Right lobe of liver (tissue), 6 donors: ENCODE measurements around the gene SVEP1. TPM values are rescaled to one million over a fixed set of nuclear protein-coding genes. Genes with fewer than 3 reads are reported as not detected.

ENCODE experiments used
- ATAC-seq, 4 donors: fragments of 200-7000 bp; cut with Tn5 transposase; one replicate each; pipeline ENCODE4 v1.9.1; 2020; ENCODE audit warnings: mild to moderate bottlenecking in 4 of 4, moderate library complexity in 4 of 4
- DNase-seq, 3 donors: peaks; one replicate each; pipeline ENCODE4 v3.0.0-alpha.2; 2020
- H3K27ac ChIP-seq, 3 donors: fragments of 200-600 bp; one replicate each; pipeline ENCODE4 v1.8.0; 2022
- H3K27me3 ChIP-seq, 2 donors: fragments of 200-600 bp; one replicate each; pipeline ENCODE4 v1.8.0; 2022
- H3K36me3 ChIP-seq, 4 donors: fragments of 200-600 bp; sonication (generic) in 1 of 4; one replicate each; pipeline versions ENCODE4 v1.5.1 to v1.8.0; 2017 to 2022; ENCODE audit warnings: control low read depth in 1 of 4
- H3K4me1 ChIP-seq, 4 donors: fragments of 200-600 bp; sonication (generic) in 1 of 4; one replicate each; pipeline versions ENCODE4 v1.5.1 to v1.8.0; 2017 to 2022; ENCODE audit warnings: control low read depth in 1 of 4
- H3K4me3 ChIP-seq, 3 donors: fragments of 200-600 bp; one replicate each; pipeline ENCODE4 v1.8.0; 2022
- H3K9me3 ChIP-seq, 4 donors: fragments of 200-600 bp; sonication (generic) in 1 of 4; one replicate each; pipeline versions ENCODE4 v1.5.1 to v1.8.0; 2017 to 2022; ENCODE audit warnings: control low read depth in 1 of 4
- CTCF ChIP-seq, 4 donors: fragments of 200-600 bp in 3 of 4; fragments of 450-650 bp in 1 of 4; IDR thresholded peaks; one replicate each; pipeline versions ENCODE4 v1.5.1 to v1.8.0; 2016 to 2022; ENCODE audit warnings: antibody characterized with exemption in 4 of 4, mild to moderate bottlenecking in 2 of 4
- POLR2A ChIP-seq: fragments of 450-650 bp; IDR thresholded peaks from one replicate; pipeline ENCODE4 v1.6.1; 2017; ENCODE audit warnings: antibody characterized with exemption, mild to moderate bottlenecking
- WGBS: methylation state at CpG from one replicate; pipeline ENCODE4 v1.1.6; 2018; ENCODE audit warnings: low coverage, low lambda C conversion rate; ENCODE audit not compliant: insufficient coverage; ENCODE audit errors: missing lambda C conversion rate; 5-methylcytosine and 5-hydroxymethylcytosine counted together
- intact Hi-C, 2 donors: fragments of 100-400 bp; cut with DNase I; formaldehyde crosslinking; loops; one replicate each; pipeline versions ENCODE4 v1.11.2 to v1.14.1; 2022
- total RNA-seq, 6 experiments: library from RNA; depleted of rRNA in 2 of 6; stranded (reverse); fragments of >200 nt in 2 of 6; fragmentation: NEBNext Ultra II Directional in 3 of 6; extraction: Animal tissue kit (Norgen Biotek cat#: 25700) in 3 of 6; gene quantifications; one replicate each; pipeline versions ENCODE4 v1.1.0 to v1.2.4, GENCODE V29; 2016 to 2023
- donor health status: DM: no; HTN: yes; CAD: no.
- donor health status: DM: no; HTN: no; CAD: no.
- donor health status: DM: no; HTN: no; CAD: no.
- donor health status: DM: no; HTN: yes; CAD: no.
- donor health status: DM: no; HTN: yes; CAD: no.

The SVEP1 gene
- total RNA-seq, 6 experiments from 2014 or later, result 1.6 to 7.8 (median 4.6) TPM

- TF ChIP-seq CTCF (IDR thresholded peaks at IDR 0.05), result no peak
- no peak for TF ChIP-seq POLR2A
- Histone ChIP-seq H3K4me1 (no peaks in the 10 kb centered on the region), H3K4me3 (no peak overlapping the region), H3K27me3 (no peaks in the 10 kb centered on the region), H3K36me3 (no peaks in the 10 kb centered on the region), H3K27ac (no peak overlapping the region), H3K9me3 (no peaks in the 10 kb centered on the region)
- WGBS, result 66% methylated on average over 4 of the region's 4 CpGs
- no peak for DNase-seq
- intact Hi-C loops, result no loop called here
- ATAC-seq, result no peak
Measured at GRCh38 chr9:110605565-110605964, 26.0 kb upstream of the SVEP1 start.

- TF ChIP-seq POLR2A, result no peak
- no peak for TF ChIP-seq CTCF (IDR thresholded peaks at IDR 0.05)
- WGBS, result 55% methylated on average over 5 of the region's 5 CpGs
- Histone ChIP-seq H3K27ac (no peak overlapping the region), H3K9me3 (no peaks in the 10 kb centered on the region), H3K4me3 (no peak overlapping the region), H3K36me3 (no peaks in the 10 kb centered on the region), H3K4me1 (no peaks in the 10 kb centered on the region), H3K27me3 (no peaks in the 10 kb centered on the region)
- ATAC-seq (peak in 2 of 4 donors; percentile 39 to 55), DNase-seq (no peak)
- intact Hi-C loops, result no loop called here
Measured at GRCh38 chr9:110604171-110604601, 24.6 kb upstream of the SVEP1 start.

DNA sequence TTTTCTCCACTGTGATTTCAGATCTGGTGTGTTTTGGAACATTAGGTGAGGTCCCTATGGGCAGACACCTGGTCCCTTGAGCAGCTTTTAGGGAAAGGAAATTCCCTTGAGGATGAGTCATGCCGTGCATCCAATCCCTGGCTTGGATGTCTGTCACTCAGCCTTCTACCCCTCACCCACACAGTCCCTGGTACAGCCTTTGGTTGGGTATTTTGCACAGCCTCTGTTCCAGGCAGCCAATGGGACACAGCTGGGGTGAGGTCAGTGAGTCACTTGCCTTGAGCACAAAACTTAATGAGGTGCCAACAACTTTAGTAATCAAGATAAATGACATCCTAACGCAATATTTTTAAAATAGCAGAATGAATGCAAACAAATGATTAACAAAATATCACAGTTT lies 22.7 kb upstream of the SVEP1 start:
- Histone ChIP-seq H3K4me1 (no peaks in the 10 kb centered on the region), H3K27ac (no peak overlapping the region), H3K9me3 (no peaks in the 10 kb centered on the region), H3K27me3 (no peaks in the 10 kb centered on the region), H3K4me3 (no peak overlapping the region), H3K36me3 (no peaks in the 10 kb centered on the region)
- no peak for ATAC-seq
- intact Hi-C loops, result no loop called here
- TF ChIP-seq POLR2A, result no peak
- no peak for TF ChIP-seq CTCF (IDR thresholded peaks at IDR 0.05)
- DNase-seq, result no peak
- WGBS, result 29% methylated on average over 1 of the region's 2 CpGs

- H3K9me3 ChIP-seq, result no peaks in the 10 kb centered on the region
- TF ChIP-seq CTCF (IDR thresholded peaks at IDR 0.05) (no peak), POLR2A (no peak)
- DNase-seq, result no peak
- no peaks in the 10 kb centered on the region for H3K27me3 ChIP-seq
- no peak for ATAC-seq
- 70% methylated on average over 2 of the region's 4 CpGs for WGBS
- H3K4me3 ChIP-seq, result no peak overlapping the region
- intact Hi-C loops, result no loop called here
- H3K27ac ChIP-seq, result no peak overlapping the region
- H3K36me3 ChIP-seq, result no peaks in the 10 kb centered on the region
- no peaks in the 10 kb centered on the region for H3K4me1 ChIP-seq
Measured at GRCh38 chr9:110601098-110601497, 21.6 kb upstream of the SVEP1 start.

DNA sequence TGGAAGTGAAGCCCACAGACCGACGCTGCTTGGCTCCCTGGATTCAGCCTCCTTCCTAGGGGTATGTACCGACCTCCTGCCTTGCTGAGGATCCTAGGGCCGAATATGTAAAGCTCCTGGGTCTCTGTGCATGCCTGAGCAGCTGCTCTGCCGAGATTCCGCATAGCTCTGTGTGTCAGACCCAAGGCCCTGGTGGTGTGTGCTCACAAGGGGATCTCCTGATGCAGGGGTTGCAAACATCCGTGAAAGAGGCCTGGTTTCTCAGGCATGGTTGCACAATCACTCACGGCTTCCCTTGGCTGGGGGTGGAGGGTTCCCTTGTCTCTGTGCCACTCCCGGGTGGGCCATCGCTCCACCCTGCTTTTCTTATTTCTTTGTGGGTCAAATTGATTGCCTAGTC lies 19.9 kb upstream of the SVEP1 start:
- no peaks in the 10 kb centered on the region for H3K36me3 ChIP-seq
- DNase-seq (no peak), ATAC-seq (no peak)
- WGBS, result no CpG with 5 or more reads among the region's 10 CpGs
- H3K27ac ChIP-seq, result no peak overlapping the region
- no peaks in the 10 kb centered on the region for H3K27me3 ChIP-seq
- no peak for TF ChIP-seq POLR2A
- no peak for TF ChIP-seq CTCF (IDR thresholded peaks at IDR 0.05)
- intact Hi-C loops, result no loop called here
- no peaks in the 10 kb centered on the region for H3K4me1 ChIP-seq
- H3K4me3 ChIP-seq, result no peak overlapping the region
- H3K9me3 ChIP-seq, result no peaks in the 10 kb centered on the region
